ENCODE measurements around the gene TCF7L2.

The TCF7L2 gene

GRCh38 chr10:113149626-113150025 is 199.6 kb downstream of the TCF7L2 start:
- no peak for DNase-seq (ENCODE audit: low read depth)
- TF ChIP-seq CTCF (IDR thresholded peaks at IDR 0.05; ENCODE audit: control insufficient read depth, insufficient read depth, low read depth, low read length, missing control alignments), result no peak
- no peak overlapping the region for H3K4me3 ChIP-seq (ENCODE audit: control insufficient read depth, low read depth, low read length)

GRCh38 chr10:113151190-113151666 is 201.2 kb downstream of the TCF7L2 start:
- no peak for DNase-seq (ENCODE audit: low read depth)
- H3K4me3 ChIP-seq (ENCODE audit: control insufficient read depth, low read depth, low read length), result no peak overlapping the region
- TF ChIP-seq CTCF (IDR thresholded peaks at IDR 0.05; ENCODE audit: control insufficient read depth, insufficient read depth, low read depth, low read length, missing control alignments), result no peak

- no peak for DNase-seq (ENCODE audit: low read depth)
- no peak overlapping the region for H3K4me3 ChIP-seq (ENCODE audit: control insufficient read depth, low read depth, low read length)
- TF ChIP-seq CTCF (IDR thresholded peaks at IDR 0.05; ENCODE audit: control insufficient read depth, insufficient read depth, low read depth, low read length, missing control alignments), result no peak
Measured at GRCh38 chr10:113153493-113154102, 203.6 kb downstream of the TCF7L2 start.

GRCh38 chr10:113157441-113157840 is 207.4 kb downstream of the TCF7L2 start:
- no peak overlapping the region for H3K4me3 ChIP-seq (ENCODE audit: control insufficient read depth, low read depth, low read length)
- DNase-seq (ENCODE audit: low read depth), result no peak
- no peak for TF ChIP-seq CTCF (IDR thresholded peaks at IDR 0.05; ENCODE audit: control insufficient read depth, insufficient read depth, low read depth, low read length, missing control alignments)

GRCh38 chr10:113158183-113158582 is 208.1 kb downstream of the TCF7L2 start:
- DNase-seq (ENCODE audit: low read depth), result no peak
- TF ChIP-seq CTCF (IDR thresholded peaks at IDR 0.05; ENCODE audit: control insufficient read depth, insufficient read depth, low read depth, low read length, missing control alignments), result no peak

GRCh38 chr10:113159563-113159962 is 209.5 kb downstream of the TCF7L2 start:
- no peak overlapping the region for H3K4me3 ChIP-seq (ENCODE audit: control insufficient read depth, low read depth, low read length)
- TF ChIP-seq CTCF (IDR thresholded peaks at IDR 0.05; ENCODE audit: control insufficient read depth, insufficient read depth, low read depth, low read length, missing control alignments), result no peak
- DNase-seq (ENCODE audit: low read depth), result no peak

More at GRCh38 chr10:113158183-113158582, 208.1 kb downstream of the TCF7L2 start:
- no peak overlapping the region for H3K4me3 ChIP-seq (ENCODE audit: control insufficient read depth, low read depth, low read length)

All from AG09309 (cell line).